ENCODE data around the gene SIRPG. TPM values are rescaled to one million over a fixed set of nuclear protein-coding genes. Genes with fewer than 3 reads are reported as not detected.

The SIRPG gene
- total and polyA plus RNA-seq, 10 of the 15 experiments (the other 5 are each of a cell fraction or from before 2014, with no cell fraction given) = 1.1 to 13.0 (median 4.1) TPM

- no peak for TF ChIP-seq BCLAF1 (IDR thresholded peaks at IDR 0.05)
- TF ChIP-seq CEBPB (IDR thresholded peaks at IDR 0.05; ENCODE audit: borderline replicate concordance in 1 of 2, low read depth in 2 of 2, low read length in 2 of 2) = no peak
- TF ChIP-seq MEF2B (IDR thresholded peaks at IDR 0.05; ENCODE audit: partially characterized antibody, poor library complexity, severe bottlenecking) = peak; percentile 17
- TF ChIP-seq PRDM15 (CRISPR knock-in tag; IDR thresholded peaks at IDR 0.05) = no peak
- no peak for TF ChIP-seq SREBF1 (IDR thresholded peaks at IDR 0.05; ENCODE audit: low read length)
- TF ChIP-seq JUNB (IDR thresholded peaks at IDR 0.05) = no peak
- TF ChIP-seq SPI1 (IDR thresholded peaks at IDR 0.05; ENCODE audit: borderline replicate concordance, insufficient read depth, low read depth, low read length) = peak; percentile 44; the same call in 1 of the 2 replicates
- TF ChIP-seq FOS (IDR thresholded peaks at IDR 0.05; ENCODE audit: borderline replicate concordance, extremely low read depth, insufficient read length) = no peak
- peak; percentile 33; the same call in 1 of the 2 replicates for TF ChIP-seq FOXM1 (IDR thresholded peaks at IDR 0.05; ENCODE audit: low read depth, low read length)
- no peak for TF ChIP-seq SKIL (IDR thresholded peaks at IDR 0.05; ENCODE audit: low read depth, poor library complexity, severe bottlenecking)
- no peak for TF ChIP-seq KLF5 (IDR thresholded peaks at IDR 0.05; ENCODE audit: partially characterized antibody)
- TF ChIP-seq SMC3 (IDR thresholded peaks at IDR 0.05; ENCODE audit: borderline replicate concordance, low read length) = no peak
- TF ChIP-seq ZBTB4 (CRISPR knock-in tag; IDR thresholded peaks at IDR 0.05) = no peak
- TF ChIP-seq PBX3 (IDR thresholded peaks at IDR 0.05; ENCODE audit: insufficient replicate concordance, low read depth, low read length) = no peak
Observed at GRCh38 chr20:1657556-1658334, at the start of gene SIRPG (continued).

Data from GM12878 (cell line).